GM18858 (cell line): ENCODE measurements around the gene GABRB2.
A peak's percentile ranks its signal among the peaks of the same experiment; 100 is the strongest.
"Not testable (repeated sequence)": the region's sequence is repeated elsewhere in the genome, so short reads cannot be mapped to it uniquely, and the experiment has no call there.

ENCODE experiments used
- ATAC-seq: cut with Tn5 transposase; IDR thresholded peaks from one replicate; pipeline ENCODE4 v1.9.1; 2021; ENCODE audit not compliant: unreplicated experiment

Gene GABRB2

DNA sequence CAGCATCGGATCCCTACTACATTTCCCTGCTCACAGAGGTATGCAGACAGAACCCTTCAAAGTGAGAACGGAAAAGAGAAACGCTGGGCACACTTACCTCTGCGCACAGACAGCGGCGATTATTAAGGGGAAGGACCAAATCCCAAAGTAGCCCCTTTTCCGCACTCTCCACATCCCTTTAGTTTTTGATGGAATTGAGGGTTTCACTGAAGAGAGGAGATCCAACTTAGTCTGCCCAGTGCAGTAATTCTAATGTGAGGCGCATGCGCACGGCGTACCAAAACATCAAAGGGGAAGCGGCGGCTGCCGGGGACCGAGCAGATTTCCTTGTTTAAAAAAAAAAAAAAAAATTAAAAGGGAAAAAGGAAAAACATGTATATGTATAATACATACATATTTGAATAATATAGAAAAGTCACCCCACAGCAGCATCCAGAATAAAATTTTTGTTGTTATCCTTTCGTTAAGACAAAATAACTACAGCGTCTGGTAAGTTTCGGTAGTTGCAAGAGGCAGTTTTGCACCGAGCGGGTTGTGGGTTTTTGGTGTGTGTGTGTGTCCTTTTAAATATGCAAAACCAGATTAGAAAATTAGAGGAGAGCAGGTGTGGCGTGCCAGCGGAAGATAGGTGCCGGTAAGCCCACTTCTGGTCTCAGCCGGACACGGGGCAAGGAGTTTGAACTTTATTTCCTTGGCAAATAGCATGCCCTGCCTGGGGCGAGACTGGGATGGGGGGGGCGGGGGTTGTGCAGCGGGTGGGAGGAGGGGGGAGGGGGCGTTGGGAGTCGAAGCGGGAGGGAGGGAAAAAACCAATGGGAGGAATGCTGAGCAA is at the start of gene GABRB2:
TSS of gene GABRB2 (minus strand) at position 256 of the 832 bp plus-strand sequence. CDS start at position 174, 82 bp downstream.
- ATAC-seq: peak; percentile 61

DNA sequence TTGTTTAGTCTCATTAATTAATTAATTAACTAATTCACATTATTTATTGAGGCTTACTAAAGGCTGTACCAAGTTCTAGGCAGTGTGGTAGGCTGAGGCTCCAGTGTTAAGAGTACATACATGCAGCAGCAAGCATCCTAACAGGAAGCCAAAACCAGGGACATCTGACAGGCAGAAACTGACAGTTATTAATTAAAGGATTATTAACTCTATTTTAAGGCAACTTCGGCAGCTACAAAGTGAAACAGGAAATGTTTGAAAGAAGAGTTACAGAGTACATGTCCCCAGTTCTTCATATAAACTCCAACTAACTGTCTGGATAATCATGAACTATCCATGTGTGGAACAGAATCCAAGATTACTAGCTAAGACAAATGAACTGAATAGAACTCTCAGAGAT is 39.3 kb upstream of the GABRB2 start:
- no peak for ATAC-seq

DNA sequence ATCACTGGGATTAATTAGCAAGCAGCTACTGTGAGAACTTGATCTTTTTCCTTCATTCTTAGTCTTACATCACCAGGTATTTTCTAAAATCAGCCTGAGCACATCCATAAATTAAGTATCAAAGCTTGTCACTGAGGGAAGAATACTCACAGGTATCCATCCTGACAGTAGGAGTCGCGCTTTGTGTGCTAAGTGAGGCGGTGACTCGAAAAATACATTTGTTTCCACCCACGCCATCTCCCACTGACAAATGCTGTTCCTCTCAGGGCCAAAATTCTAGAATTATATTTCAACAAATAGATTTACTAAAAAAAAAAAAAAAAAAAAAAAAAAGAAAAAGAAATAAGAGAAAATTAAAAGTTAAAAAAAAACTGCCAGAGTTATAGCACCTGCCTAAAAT is 34.1 kb upstream of the GABRB2 start:
- ATAC-seq: no peak

DNA sequence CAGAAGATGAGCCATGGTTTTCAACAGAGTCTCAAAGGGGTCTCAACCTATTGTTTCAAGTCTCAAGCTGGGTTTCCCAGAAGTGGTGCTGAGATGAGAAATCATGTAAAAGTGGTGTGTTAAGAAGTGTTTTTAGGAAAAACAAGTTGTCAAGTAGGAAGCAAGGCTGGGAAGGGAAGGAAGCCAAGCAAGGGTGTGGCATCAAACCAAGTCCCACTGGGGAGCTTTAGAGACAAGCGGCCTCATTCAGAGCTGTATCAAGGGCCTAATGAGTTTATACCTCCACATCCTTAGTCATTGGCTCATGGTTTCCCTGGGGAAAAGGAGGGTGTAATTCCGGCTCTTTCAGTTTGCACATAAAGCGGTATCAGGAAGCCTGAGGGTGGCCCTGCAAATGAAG is 26.4 kb upstream of the GABRB2 start:
- ATAC-seq: no peak

DNA sequence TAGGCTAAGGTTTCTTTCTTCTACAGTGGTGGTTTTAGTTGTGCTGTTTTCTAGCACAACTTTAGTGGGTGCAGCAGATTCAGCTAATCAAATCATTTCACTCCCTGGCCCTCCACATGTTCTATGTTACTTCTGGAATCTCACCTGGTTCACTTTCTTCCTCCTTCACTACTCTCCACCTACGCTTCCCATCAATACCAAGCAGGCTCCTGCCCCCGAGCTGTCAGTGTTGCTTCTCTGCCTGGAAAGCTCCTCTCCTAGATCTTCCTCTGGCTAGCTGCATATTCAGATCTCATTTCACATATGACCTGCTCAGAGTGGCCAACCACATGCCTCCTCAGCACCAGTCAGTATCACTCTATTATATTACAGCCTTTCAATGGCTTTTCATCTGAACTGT is 19.6 kb upstream of the GABRB2 start:
- ATAC-seq: no peak

DNA sequence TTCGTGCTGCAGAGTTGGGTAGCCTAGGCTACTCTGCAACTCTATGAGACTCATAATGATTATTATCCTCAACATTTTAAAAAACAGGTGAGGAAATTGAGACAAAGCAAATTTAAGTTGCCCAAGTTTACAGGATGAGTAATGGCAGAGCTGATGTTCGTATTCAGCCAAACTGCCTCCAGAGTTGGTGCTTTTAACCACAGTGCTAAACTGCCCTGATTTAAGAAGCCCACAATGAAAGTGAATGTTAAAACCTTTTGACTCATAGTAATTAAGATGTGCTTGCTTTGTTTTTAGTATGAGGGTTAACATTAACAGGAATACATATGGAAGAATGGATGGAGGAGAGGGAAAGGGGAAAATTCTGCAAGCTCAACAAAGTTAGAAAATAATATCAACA is 15.9 kb upstream of the GABRB2 start:
- no peak for ATAC-seq

DNA sequence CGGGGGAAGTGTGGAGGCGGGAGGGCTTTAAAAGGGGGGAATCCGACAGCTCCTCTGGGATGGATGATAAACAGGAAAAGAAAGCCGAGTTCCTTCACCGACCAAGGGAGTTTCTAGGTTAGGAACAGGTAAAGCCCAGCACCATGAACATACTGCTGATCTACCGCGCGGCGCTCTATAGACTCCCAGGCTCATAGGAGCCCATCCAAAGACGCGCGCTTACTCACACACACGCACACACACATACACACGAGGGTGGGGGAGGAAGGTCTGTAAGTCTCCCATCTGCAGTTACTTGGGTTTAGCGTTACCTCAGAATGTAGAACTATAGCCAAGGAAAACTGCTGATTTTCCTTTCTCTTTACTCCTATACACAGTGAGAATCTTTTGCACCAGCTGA is 2.6 kb upstream of the GABRB2 start:
- no peak for ATAC-seq

DNA sequence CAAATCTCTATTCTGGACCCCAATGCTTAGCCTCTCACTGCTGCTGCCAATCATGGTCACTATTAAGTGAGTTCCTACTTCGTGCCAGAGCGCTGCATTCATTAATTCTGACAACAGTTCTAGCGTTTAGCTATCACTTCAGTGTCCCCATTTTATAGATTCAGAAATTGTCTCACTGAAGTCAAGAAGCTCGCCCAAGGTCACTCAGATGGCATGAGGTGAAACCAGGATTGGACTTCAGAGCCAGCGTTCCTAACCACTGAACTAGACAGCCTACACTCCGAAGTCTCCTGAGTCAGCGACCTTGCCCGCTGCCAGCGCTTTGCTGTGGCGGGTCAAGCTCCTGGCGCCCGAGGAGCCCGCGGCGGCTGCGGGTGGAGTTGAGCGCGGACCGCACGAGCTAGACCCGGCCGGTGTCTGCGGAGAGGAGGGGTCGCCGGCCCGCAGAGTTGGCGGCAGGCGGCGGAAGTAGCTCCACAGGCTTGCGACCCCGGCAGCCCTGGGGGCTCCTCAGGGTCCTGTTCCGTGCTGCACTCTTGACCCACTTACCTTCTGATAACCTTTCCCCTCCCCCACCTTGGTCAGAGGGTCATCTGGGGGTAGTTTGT is 2.1 kb upstream of the GABRB2 start:
- ATAC-seq: no peak

DNA sequence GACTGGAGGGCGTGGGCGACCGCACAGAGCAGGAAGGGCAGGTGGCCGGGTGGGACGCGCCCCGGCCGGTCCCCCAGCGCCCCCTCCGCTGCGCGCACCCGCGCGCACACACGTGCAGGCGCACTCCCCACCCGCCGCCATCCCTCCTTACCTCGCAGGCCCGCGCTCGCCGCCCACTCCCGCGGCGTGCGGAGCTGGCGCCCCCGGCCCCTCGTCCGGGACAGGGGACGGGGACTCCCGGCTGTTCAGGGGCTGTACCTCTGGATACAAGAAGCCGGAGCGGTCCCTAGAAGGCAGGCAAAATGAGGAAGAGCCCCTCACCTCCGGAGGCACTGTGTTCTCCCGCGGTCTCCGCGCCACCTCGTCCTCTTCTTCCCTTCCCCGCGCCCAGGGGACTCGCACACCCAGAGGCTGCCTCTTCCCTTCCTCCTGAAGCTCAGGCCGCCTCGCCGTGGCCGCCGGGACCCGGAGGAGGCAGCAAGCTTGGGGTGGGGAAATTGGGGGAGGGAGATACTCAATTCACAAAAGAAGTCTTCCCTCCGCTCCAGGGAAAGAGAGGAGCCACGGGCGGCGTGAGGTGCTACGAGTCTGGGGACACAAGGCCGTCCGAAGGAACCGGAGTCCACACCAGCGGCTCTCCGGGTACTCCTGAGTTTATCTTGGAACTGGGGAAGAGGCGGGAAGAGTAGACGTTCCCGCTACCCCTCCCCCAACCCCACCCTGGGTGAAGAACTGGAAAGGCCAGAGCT is 1.4 kb upstream of the GABRB2 start:
- ATAC-seq: no peak

DNA sequence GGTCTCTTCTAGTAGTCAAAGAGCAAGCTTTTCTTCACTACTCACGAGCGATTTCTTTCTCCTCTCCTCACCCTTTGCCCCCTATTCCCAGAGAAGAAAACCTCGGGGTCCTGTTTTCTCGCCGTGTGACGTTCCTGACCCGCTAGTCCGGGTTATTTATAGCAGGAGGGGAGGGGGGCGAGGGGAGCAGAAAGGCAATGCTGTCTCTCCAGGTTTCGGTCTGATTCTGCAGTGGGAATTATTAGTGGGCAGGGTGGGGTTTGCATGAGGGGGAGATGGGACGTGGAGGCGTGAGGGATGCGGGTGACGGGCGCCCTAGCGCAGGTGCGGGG is 847 bp upstream of the GABRB2 start:
- ATAC-seq: no peak

DNA sequence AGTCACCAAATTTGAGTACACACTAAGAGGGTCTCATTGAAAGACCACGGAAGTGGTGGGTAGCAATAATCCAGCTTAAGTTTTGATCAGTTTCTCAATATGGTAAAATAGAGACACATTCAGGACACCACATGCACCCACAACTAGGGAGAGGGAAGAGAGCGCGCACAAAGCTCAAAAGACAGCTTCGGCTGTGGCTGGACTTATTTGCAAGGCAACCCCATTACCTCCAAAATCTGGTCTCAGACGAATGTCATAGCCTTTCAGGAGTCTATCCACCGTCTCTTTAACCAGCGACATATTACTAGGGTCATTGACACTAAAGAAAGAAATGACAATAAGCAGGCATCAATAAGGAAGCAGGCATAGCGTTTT is 443 bp downstream of the GABRB2 start:
- ATAC-seq: peak; percentile 5

DNA sequence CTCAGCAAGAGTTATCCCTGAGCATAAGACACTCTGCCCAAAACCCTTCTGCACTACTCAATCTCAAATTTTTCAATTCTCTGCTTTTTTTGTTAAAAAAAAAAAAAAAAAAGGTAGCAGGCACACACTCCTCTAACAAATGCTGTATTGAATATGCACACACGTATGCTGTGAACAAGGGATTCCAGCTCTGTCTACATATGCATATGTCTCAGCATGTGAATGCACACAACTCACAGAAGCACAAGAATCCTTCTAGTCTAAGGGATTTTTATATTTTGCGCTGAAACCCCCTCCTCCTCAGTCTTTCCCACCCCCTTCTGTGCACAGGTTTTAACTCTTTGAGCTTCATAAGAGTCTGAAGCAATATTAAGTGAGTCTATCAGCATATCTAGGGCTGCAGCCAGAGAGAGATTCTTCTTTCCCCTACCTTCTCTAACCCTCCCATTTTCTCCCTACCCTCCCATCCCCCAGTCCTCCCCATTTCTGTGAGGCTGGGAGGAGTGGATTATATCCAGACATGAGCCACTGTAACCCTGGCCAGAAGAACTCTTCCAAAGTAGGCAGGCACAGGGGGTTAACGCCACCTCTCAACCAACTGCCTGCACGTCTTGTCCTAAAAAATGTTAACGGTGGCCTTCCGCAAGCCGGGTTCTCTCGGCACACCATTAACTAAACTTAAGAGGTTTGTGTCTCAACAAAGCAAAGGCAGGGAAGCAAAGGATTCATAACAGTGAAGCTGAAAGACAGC is 1.0 kb downstream of the GABRB2 start:
- no peak for ATAC-seq

DNA sequence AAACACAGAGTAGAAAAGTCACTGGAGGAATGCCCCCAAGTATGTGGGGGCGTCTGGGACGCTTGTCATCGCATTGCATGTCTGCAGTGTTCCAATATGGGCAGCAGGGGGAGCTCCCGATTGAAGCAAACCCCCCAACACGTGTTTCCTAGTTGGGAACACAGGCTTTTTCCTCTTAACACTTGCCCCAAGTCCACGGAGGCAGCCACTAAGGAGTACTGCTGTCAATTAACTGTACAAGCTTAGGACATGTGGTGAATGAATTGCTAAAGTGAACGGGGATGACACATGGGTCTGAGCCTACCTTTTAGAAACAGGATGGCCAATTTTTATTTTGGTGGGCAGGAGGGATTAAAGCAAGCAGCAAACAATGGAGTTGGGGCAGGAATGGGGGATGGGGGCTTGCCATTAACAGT is 2.2 kb downstream of the GABRB2 start:
- peak; percentile 31 for ATAC-seq

DNA sequence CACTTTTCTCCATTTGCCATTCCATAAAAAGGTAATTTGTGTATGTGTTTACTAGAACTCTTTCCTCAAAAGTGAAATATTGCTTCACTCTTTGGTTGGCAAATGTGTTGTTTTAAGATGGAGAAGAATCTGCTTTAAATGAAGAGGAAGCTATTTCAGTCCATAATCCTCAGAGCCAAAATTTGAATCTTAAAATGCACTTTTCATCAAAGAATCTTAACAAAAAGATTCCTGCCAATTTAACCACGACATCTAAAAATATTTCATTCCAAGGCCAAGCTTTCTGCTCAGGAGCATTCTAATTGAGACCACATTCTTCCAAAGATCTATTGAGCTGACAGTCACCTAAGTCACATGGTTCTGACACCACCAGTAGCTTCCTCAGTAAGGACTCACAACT is 7.5 kb downstream of the GABRB2 start:
- no peak for ATAC-seq

DNA sequence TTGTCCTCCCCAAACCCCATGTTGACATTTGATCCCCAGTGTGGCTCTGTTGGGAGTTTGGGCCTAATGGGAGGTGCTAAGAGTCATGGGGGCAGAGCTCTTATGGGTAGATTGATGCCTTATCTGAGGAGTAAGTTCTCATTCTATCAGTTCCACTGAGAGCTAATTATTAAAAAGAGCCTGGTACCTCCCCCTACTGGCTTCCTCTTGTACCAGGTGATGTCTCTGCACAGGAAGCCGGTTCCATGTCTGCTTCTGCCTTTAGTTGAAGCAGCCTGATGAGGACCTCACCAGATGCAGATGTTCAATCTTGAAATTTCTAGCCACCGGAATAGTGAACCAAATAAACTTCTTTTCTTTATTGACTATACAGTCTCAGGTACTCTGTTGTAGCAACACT is 10.8 kb downstream of the GABRB2 start:
- ATAC-seq: peak; percentile 78

DNA sequence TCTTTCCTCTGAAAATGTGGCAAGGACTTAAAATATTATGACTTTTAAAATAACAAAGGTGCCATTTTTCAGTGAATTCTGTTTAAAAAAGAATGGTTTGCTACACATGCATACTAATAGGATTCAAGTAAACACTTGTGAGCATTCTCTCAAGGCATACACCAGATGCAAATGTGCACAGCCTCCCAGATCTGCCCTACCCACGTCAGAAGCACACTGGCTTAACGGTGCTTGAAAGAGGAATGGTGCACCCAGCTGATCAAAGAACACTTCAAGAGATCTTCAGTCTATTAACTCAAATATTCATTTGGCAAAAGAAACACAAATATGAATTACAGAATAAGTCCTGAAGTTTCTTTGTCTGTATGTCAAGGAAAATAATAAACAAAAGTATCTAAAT is 15.8 kb downstream of the GABRB2 start:
- ATAC-seq: no peak

DNA sequence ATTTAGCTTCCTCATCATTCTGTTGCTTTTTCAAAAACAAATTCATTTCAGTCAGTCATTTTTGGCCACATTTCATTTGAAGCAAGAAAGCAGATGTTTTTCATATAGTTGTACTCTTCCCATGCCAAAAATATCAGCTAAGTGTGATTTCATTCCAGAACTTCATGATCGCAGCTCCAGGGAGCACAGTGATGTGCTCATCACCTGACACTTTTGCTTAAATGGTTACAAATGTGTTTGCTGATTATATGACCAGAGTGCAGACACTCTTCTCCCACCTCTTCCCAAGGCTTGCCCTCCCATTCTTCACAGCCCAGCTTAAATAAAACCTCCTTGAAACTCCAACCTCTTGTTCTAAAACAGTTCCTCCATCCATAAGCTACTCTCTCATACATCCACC is 32.6 kb downstream of the GABRB2 start:
- ATAC-seq: no peak

DNA sequence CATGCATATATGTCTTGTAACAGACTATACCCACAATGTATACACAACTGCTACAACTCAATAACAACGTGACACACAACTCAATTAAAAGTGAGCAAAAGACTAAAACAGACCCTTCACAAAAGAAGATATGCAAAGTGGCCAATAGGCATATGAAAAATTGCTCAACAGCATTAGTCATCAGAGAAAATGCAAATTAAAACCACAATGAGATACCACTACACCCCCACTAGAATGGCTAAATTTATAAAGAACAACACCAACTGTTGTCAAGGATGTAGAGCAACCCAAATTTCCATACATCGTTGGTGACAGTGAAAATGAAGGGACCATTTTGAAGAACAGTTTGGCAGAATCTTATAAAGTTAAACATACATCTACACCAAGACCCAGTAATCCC is 38.9 kb downstream of the GABRB2 start:
- ATAC-seq: peak; percentile 73

DNA sequence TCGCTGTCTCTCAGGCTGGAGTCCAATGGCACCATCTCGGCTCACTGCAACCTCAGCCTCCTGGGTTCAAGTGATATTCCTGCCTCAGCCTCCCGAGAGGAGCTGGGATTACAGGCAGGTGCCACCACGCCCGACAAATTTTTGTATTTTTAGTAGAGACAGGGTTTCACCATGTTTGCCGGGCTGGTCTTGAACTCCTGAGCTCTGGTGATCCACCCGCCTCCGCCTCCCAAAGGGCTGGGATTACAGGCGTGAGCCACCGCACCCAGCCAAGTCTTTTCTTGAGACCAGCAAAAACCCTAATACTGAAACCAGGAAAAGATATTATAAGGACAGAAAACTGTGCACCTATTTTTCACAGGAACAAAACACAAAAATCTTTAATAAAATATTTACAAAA is 41.4 kb downstream of the GABRB2 start:
- not testable (repeated sequence) for ATAC-seq

DNA sequence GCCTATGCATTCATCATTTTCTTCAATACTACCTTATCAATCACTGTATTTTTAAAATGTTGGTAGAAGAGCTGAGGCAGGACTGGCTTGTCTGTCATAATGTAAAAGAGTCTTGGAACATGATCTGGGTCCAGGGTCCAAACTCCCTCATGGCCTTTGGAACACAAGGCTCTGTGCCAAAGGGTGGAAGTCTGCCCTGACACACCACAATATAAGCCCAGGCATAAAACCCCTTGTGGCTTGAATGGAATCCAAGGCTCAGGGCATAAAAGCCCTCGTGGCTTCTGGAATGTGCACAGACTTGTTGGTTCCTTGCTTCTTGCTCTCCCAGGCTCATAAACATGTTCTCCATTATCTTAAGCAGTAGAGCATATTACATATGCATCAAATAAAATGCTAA is 48.0 kb downstream of the GABRB2 start:
- ATAC-seq: no peak

DNA sequence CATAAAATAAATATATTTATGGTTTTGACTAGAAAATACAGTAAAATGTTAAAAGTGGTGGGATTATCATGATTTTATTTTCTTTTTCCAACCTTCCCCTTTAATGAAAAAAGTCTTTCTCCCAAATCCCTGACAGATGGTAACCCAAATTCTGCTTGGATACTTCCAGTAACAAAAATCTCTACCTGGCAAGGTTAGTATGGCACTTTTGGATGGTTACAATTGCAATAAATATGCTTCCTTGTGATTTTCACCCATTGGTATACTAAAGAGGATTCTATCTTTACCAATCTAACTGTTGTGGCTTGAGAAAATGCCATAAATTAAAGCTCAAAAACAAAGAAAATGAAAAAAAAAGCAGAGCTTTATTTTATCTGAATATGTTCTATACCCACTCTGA is 62.8 kb downstream of the GABRB2 start:
- ATAC-seq: no peak
